COLO829 (cell line): ENCODE results near the gene HSPA12B.

ENCODE experiments used
- DNase-seq: peaks from one replicate; pipeline ENCODE4 v3.0.0; 2012; ENCODE audit warnings: low spot score

The HSPA12B gene

DNA sequence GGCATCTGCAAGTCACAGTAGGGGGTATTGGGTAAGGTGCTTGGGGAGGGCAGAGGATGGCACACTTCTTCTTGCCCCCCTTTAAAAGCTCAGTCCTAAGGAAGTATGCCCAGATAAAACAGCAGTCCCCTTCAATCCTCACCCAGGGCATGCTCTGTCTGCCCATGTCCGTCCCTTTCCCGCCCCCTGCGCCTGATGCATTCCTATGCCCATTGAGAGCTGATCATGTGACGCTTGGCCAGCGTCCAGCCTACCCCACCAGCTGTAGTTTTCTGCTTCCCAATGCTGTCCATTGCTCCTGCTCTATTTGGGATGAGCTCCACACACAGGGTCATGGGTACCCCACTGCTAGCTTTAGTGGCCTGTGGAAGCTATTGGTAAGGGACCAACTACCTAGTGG lies 28.4 kb upstream of the HSPA12B start:
- no peak for DNase-seq

DNA sequence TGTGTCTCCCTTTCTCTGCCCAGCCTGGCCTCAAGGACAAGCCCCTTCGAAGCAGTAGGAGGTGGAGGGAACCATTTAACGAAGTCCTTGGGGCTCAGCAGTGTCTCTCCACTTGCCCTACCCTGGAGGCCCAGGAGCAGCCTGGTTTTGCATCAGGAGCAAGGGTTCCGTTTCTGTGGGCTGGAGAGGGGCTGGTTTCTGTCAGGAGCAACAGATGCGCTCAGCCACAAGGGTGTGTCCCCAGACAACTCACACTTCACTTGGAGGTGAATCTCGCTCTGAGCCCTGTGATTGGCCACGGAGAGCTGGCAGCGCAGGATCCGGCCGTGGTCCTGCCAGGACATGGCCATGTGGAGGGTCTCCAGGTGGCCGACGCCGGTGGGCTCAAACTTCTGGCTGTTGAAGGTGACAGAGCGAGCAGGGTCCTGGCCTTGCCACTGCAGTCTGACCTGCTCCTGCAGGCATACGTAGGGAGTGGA lies 27.0 kb upstream of the HSPA12B start:
- DNase-seq, result no peak

DNA sequence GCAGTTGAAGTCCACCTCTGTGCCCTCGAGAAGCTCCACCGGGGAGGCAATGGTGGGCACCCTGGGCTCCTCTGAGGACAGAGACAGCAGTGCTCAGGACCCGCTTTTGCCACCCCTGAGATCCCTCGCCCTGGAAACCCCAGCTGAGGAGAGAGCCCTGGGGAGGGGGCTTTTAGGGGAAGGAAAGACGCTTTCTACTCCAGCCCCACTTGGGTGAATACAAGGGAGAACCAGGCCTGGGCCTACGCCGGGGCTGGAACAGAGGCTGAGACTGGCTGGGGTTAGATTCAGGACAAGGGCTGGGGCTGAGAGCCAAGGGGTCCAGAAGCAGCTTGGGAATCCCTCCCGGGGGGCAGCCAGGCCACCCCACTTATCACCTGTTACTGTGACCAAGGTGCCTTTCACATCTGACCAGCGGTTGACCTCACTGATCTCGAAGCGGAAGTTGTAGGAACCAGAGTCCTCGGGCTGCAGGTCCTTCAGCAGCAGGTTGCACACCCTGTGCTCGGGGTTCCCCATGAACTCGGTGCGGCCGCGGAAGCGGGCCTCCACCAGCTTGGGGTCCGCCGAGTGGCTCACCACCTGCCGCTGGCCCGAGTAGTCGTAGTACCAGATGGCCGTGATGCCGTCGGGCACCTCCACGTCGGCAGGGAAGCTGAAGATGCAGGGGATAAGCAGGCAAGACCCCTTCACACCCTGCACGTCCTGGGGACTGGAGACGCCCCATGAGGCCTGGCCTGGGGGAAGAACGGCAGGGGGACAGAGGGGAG lies 26.3 kb upstream of the HSPA12B start:
- DNase-seq, result no peak

DNA sequence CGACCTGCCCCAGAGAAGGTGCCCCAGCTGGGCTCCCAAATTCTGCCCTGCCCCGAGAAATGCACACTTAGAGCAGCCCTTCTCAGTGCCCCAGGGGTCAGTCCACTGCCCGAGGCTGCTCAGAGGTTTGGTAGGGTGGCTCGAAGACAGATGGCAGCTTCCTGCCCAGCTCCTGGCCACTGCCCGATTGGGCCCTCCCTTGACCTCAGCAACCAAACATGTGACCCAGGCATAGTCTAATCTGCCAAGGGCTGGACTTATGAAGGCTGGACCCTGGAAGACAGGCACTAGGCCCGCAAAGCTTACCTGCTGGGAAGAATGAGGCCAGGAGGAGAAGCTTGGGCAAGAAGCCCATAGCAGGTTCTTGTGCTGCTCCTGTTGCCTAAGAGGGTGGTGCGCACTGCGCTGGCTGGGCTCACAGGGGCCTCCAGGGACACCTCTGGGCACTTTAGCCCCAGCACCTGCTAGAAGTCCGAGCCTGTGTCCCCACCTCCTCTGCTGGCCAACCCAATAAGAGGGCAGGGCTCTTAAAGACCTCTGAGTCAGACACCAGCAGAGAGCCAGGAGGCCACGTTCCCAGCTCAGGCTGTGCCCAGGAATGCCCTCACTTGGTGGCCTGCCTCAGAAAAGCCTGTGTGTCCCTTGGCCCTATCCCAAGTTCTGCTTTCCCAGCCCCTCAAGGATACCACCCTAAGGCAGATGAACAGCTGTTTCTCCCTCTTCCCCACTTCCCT lies 25.5 kb upstream of the HSPA12B start:
- no peak for DNase-seq

DNA sequence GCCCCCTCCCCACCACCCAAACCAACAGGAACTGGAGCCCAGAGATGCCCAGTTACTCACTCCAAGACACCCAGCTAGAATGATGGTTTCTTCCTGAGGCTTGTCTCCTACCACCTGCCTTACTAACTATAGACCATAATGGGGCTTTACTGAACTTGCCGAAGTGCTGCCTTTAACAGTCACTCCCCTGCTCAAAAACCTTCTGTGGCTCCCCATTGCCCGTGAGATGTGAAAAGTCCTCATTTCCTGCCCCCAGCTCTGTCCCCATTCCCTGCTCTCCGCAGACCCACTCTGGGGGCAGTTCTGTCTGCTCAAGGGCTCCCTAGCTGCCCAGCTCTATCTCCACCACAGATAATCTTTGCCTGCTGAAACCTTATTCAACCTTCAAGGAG lies 25.0 kb upstream of the HSPA12B start:
- no peak for DNase-seq

DNA sequence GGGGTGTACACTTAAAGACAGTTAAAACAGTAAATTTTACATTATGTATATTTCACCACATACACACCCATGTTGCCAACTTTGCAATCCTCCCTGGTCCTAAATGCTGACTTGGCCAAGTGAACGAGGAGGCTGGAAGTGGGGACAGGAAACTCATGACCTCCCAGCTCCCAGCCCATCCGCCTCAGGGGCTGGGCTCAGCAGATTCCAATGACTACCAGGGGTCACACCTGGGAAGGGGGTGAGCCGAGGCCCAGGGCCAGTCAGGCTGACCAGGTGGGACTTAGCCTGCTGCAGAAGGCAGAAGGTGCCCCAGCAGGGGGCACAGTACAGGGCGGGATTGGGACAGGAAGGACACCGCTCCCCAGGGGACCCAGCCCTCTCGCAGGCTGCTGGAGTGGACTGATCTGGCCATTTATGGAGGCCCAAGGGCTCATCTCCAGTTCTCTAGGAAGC lies 22.4 kb upstream of the HSPA12B start:
- DNase-seq, result no peak

DNA sequence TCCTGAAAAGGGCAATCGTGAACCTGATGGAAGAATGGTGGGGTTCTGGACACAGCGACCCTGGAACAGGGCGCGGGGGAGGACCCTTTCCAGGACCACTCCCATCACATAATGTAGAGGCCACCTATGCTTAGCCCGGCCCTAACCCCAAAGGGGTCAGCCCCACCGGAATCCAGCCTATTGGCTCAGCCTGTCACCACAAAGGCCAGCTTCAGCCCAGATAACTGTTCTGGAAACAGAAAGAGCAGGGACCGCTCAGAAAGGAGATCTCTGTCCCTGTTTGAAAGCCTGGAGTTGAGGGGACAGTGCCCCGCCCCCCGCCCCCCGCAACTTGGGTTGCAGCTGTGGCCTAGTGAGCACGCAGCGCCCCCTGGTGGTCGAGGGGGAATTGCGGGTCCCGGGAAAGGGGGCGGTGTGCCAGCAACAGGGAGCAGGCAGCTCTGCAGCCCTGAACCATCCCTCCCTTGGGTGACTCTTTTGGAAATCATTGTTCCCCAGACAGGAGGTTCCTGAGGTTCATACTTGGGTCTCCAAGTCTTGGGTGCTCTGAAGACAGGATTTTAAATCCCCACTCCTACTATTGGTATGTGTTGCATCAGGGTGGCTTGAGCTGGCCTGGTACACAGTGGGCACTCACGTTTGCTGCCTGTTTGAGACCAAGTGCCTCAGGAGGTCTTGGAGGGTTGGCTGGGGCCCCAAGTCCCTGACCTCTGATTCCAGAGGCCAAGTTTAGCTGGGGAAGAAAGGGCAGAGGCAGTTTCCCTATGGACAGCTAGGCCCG lies 21.6 kb upstream of the HSPA12B start:
- DNase-seq, result peak; percentile 85

DNA sequence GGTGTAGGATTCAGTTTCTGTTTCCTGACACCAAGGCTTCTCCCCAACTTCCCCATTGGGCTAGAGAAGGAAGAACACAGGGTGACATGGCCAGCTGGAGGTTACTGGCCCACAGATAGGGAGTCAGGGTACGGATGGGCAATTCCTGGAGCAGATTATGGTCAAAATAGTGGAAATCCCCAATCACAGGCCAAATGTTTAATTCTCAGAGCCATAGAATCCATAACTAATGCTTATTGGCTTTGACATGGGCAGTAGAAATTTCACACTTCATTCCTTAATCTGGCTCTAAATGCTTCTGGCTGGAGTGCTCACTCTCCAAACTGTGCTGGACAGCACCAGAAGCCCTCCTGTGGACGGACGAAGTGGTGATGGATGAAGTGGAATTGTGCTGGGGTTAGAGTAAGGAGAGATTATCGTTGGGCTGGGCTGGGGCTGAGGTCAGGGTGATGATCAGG lies 21.0 kb upstream of the HSPA12B start:
- no peak for DNase-seq

DNA sequence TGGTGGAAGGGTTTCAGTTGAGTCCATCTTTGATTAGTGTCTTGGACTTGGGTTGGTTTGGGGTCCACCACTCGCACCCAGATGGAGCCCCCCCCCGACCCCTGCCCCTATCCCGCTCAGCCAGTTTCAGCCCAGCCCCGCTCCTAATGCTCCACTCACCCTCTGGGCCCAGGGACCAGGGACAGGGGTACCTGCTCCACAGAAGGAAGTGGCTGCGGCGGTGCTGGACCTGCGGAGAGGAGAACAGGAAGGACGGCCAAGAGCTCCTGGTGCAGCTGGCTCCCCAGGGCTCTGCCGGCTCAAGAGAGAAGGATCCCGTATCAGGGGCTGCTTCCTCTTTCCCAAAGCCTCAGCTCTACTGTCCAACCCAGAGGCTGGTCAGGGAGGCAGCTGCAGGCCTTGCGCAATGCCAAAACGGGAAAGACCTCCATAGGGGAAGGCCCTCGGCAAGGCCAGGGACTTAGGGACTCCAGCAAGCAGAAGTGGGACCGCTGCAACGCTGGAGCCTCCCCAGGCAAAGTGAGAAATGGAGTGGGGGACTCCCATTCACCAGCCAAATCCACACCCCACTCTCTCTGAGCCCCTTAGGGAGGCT lies 20.1 kb upstream of the HSPA12B start, which contains the start of gene SIGLEC1:
TSS of gene SIGLEC1 (minus strand) at position 322 of the 595 bp plus-strand sequence. CDS start 5,472 bp downstream, outside the sequence.
- DNase-seq, result no peak

DNA sequence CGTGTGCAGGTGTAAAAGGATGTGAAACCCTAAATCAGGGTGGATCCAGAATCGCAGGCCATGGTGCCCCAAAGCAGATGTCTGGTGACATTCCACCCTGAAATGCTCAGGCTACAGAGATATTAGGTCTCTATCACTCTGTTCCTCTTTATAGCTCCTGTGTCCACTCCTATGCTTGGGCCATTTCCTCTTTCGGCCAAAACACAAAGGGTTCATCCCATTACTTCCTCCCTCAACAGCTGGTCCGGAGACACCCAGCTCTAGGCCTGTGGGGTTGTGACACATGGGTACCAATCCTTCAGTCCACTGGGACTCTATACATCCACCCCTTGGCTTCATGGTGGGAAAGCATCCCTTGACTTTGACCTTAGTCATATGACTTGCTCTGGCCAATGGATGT lies 18.4 kb upstream of the HSPA12B start:
- no peak for DNase-seq

DNA sequence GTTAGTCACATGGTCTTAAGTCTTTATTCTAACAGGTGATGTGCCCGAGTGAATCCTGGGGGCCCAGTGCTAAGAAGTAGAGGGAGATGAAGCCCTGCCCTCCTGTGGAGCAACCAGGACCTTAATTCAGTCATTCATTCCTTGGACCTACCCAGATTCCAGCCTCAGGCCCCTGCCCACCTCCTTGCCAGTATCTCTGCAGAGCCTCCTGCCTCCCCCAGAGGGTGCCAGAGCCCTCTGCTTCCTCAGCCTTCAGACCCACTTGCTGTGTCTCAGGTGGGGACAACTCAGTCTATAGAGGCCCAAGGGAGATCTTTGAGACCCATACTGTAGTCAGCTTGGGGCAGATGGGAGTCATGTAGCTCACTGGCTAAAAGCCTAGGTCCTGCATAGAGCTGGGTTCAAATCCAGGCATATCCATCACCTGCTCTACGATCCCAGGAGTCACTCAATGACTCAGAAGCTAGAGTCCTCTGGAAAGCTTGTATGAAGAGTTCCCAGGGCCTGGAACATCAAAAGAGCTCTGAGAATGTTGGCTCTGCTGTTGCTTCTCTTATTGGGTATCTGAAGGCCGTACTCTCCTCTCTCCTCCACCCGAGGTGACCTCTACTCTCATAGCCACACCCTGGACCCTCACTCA lies 16.2 kb upstream of the HSPA12B start:
- peak; percentile 30 for DNase-seq

DNA sequence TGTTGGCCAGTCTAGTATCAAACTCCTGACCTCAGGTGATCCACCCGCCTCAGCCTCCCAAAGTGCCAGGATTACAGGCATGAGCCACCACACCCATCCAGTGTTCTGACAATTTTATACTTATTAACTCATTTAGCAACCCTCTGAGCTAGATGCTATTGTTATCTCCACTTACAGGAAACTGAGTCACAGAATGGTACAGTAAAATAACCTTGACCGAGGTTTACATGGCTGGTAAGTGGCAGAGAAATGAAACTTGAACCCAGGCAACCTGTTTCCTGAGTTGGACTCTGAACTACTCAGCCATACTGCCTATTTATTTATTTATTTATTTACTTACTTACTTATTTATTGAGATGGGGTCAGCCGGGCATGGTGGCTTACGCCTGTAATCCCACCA lies 13.4 kb upstream of the HSPA12B start:
- no peak for DNase-seq

DNA sequence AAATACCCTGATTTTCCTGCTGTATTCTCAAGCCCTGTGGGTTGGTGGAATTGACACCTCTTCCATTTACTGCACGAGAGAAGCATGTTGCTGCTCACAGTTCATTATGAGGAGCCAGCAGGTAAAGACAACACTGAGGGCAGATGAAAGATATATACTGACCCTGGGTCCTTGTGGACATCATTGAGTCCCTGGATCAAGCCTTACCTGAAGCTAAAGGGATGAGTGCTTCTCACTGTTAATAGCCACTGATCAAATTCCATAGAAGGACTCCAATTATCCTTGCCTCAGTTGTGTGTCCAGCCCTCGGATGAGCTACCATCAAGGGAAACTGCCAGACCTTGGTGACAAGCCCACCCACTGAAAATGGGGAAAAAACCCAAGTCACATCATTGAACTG lies 12.4 kb upstream of the HSPA12B start:
- no peak for DNase-seq

DNA sequence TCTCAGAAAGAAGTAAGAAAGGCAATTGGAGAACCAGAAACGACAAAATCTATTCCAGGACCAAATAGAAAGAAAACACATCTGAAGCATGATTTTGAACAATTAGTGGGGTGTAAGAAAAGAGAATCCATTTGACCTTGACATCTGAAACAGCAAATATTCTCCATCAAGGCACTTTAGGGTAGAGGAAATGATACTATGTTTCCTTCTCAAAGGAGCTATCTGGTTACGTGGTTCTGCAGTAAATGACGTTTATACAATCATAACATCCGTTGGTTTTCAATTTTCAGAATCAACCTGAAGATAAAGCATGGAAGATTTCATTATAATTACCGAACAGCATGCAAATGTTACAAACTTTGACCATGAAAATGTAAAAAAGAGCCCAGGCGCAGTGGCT lies 11.9 kb upstream of the HSPA12B start:
- DNase-seq, result no peak

DNA sequence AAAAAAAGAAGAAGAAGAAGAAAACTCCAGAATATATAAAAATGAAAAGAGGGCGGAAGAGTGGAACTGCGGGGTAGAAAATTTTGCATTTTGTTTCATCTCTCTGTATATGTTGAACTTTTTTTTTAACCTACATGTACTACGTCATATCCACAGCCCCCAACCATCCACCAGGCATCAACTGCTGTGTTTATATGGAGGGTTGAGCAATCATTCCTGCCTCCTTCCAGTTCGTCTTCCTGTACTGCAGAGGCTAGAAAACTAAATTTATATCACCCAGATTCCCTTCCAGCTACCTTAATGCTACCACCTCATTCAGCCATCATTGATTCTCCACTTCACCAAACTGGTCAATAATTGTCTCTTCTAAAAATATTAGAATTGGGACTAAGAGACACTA lies 10.6 kb upstream of the HSPA12B start:
- DNase-seq, result no peak

DNA sequence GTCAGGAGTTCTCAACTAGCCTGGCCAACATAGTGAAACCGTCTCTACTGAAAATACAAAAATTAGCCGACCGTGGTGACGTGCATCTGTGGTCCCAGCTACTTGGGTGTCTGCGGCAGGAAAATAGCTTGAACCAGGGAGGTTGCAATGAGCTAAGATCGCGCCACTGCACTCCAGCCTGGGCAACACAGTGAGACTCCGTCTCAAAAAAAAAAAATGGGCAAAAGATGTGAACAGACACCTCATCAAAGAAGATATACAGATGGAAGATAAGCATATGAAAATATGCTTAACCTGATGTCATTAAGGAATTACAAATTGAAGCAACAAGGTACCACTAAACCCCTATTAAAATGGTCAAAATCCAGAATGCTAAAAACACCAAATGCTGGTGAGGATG lies 9.2 kb upstream of the HSPA12B start:
- no peak for DNase-seq

DNA sequence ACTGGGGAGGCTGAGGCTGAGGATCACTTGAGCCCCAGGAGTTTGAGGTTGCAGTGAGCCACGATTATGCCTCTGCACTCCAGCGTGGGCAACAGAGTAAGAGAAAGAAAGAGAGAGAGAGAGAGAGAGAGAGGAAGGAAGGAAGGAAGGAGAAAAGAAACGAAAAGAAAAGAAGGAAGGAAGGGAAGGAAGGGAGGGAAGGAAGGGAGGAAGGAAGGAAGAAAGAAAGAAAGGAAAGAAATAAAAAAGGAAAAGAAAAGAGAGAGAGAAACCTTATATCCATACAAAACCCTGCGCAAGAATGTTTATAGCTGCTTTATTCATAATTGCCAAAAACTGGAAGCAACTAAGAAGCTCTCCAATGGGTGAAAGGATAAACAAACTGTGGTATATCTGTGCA lies 8.1 kb upstream of the HSPA12B start:
- DNase-seq, result no peak

DNA sequence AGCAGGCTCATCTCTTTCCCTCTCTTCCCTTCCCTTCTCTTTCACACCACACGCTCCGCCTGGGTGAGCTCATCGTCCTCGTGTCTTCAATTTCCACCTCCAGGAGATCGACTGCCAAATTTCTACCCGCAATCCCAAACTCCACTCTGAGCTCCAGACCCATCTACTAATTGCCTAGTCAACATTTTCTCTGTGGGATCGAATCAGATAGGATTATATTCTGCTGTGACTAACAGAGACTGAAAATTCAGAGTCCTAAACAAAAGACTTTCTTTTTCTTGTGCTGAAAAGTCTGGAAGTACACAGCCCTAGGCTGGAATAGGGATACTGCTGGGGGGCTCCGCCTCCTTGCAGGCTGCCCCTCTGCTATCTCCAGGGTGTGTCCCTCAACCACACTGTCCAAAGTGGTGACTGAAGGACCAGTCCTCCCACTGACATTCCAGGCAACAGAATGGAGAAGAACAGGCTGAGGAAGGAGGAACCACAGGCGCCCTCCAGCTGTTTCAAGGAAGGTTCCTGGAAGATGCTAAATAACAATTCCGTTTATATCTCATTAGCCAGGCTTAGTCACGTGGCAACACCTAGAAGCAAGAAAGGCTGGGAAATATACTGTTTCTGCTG lies 5.0 kb upstream of the HSPA12B start:
- DNase-seq, result no peak

DNA sequence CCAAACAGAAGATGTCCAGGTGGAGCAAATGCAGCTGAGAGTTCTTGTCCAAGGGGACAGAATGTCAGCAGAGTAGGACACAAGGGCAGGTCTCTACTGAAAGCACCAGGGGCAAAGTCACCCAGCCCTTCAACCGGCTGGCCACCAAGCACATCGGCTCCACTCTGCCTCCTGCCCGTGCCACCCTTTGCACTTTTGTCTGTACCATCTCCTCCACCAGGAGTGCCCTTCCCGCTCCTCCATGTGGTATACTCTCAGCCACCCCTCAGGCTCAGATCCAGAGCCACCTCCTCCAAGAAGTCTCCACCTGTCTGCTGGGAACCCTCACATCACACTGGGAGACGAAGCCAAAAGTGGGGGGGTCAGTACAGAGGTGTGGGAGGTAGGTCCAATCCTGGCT lies 4.1 kb upstream of the HSPA12B start:
- no peak for DNase-seq

DNA sequence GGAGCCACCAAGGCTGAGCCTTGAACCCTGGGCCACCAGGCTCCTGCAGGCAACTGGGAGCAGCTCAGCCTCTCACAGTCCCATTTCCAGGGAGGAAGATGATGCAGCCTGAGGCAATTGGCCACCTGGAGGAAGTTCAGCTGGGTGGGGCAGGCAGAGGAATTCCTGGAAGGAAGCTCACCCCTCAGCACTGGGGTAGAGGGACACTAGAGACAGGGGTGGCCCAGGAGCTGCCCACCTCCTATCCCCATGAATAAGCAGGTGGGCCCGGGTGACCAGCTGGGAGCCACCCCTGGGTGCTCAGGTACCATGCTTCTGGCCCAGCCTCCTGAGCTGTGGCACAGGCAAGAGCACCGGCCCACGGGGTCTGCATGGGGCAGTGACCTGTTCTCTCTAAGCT lies 3.6 kb upstream of the HSPA12B start:
- DNase-seq, result no peak

DNA sequence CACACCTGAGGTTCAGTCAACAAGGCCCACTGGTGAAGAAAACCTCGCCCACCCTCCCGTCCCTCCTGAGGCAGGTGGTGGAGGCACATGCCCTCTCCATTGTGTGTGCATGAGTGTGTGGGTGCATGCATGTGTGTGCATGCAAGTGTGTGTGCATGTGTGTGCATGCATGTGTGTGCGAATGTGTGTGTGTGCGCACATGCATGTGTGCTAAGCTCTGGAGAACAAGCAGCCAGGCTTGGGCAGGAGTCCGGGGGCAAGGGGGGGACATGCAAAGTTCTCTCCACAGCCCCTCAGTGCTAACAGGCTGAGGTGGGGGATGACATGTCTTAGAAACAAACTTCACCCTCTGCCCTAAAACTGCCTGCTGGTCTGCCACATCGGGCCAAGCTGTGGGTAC lies 3.1 kb upstream of the HSPA12B start:
- DNase-seq, result no peak
